Heart left ventricle (tissue), 13 donors: Measurements from ENCODE around the gene TRAK1.

Experiments
- POLR2A ChIP-seq, 2 donors: fragments of 450-650 bp; IDR thresholded peaks; one replicate each; pipeline ENCODE4 v1.6.1; 2017; ENCODE audit warnings: antibody characterized with exemption in 2 of 2, mild to moderate bottlenecking in 2 of 2, moderate library complexity in 2 of 2
- TF ChIP-seq, protein P1 (sequence below), 12 donors: fragments of 200-600 bp; sonication (generic) in 4 of 12; IDR thresholded peaks; one replicate each; pipeline versions ENCODE4 v1.5.0 to v1.8.0; 2018 to 2022; ENCODE audit warnings: antibody characterized with exemption in 12 of 12, mild to moderate bottlenecking in 5 of 12
- donor health status: ischemic (EF 13 %, LVEDD 7.1; RV severe dilation, severe dysfunction).
- donor health status: DM: no; HTN: yes; CAD: no.
- donor health status: DM: no; HTN: no; CAD: no.
- donor health status: ischemic (EF 25% LVEDD 6.9; RV normal size, moderate dysfunction).
- donor health status: ischemic (EF 25% LVEDD 5.7; RV mildly dilated, moderate dysfunction).
- donor health status: ischemic (EF 35%, LVEDD 5.7; RV mildly dilated, moderate dysfunction).
- donor health status: nonischemic (EF 11% LVEDD 7.7; RV severe dilation, severe dysfunction).
- donor health status: DM: yes; HTN: yes; CAD: no.
- donor health status: PGD.
- donor health status: ischemic (EF 29% LVEDD 5.4; RV normal size, mild dysfunction).
- donor health status: nonischemic (EF 23%, LVEDD 6.1; RV moderate dilation, normal function).

DNA sequence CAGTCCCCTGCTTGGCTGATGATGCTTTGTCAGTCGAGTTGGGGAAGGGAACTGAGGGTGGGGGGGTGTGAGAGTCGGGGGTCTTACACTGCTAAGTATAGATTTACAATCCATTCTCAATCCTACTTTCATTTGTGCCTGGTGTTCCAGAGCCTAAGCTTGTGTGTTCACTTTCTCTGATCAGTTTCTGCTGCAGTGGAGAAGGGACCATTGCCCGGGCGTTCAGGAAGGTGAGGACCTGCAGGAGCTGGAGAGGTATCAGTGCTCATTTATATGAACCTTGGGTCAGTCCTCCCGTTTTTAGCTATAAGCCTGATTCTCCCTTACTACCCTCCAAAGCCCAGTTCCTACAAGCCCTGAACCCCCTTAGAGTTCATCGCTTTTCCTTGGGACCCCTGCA, 41.0 kb upstream of the TRAK1 start:
- TF ChIP-seq POLR2A (IDR thresholded peaks at IDR 0.05): no peak
- TF ChIP-seq, protein P1, sequence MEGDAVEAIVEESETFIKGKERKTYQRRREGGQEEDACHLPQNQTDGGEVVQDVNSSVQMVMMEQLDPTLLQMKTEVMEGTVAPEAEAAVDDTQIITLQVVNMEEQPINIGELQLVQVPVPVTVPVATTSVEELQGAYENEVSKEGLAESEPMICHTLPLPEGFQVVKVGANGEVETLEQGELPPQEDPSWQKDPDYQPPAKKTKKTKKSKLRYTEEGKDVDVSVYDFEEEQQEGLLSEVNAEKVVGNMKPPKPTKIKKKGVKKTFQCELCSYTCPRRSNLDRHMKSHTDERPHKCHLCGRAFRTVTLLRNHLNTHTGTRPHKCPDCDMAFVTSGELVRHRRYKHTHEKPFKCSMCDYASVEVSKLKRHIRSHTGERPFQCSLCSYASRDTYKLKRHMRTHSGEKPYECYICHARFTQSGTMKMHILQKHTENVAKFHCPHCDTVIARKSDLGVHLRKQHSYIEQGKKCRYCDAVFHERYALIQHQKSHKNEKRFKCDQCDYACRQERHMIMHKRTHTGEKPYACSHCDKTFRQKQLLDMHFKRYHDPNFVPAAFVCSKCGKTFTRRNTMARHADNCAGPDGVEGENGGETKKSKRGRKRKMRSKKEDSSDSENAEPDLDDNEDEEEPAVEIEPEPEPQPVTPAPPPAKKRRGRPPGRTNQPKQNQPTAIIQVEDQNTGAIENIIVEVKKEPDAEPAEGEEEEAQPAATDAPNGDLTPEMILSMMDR (IDR thresholded peaks at IDR 0.05): no peak
